HepG2 (cell line): ENCODE data around the gene DNAJB2. TPM values are rescaled to one million over a fixed set of nuclear protein-coding genes. Genes with fewer than 3 reads are reported as not detected.

Experiments used
- BRF2 ChIP-seq: sonication (generic); formaldehyde crosslinking; IDR thresholded peaks from 2 replicates; pipeline ENCODE4 v1.8.1; 2022; ENCODE audit warnings: mild to moderate bottlenecking, missing genetic modification reagents
- CREBL2 ChIP-seq: sonication (generic); formaldehyde crosslinking; IDR thresholded peaks from 2 replicates; pipeline ENCODE4 v1.8.1; 2023; ENCODE audit warnings: missing genetic modification reagents, mild to moderate bottlenecking, borderline replicate concordance
- ETV5 ChIP-seq: IDR thresholded peaks from 2 replicates; pipeline ENCODE4 v1.6.1; 2018; ENCODE audit warnings: missing biosample characterization, missing genetic modification reagents, inconsistent platforms, borderline replicate concordance
- FOXK1 ChIP-seq: sonication (generic); formaldehyde crosslinking; IDR thresholded peaks from 2 replicates; pipeline ENCODE4 v1.4.0; 2020; ENCODE audit warnings: low read depth, missing genetic modification reagents, borderline replicate concordance
- FOXO4 ChIP-seq: sonication (generic); formaldehyde crosslinking; conservative IDR thresholded peaks from 2 replicates; pipeline ENCODE4 v1.8.1; 2023; ENCODE audit warnings: missing genetic modification reagents
- GLMP ChIP-seq: sonication (generic); formaldehyde crosslinking; IDR thresholded peaks from 2 replicates; pipeline ENCODE4 v1.9.0; 2021; ENCODE audit warnings: missing genetic modification reagents, mild to moderate bottlenecking, borderline replicate concordance
- HNF4G ChIP-seq, 2 experiments: sonication (generic) in 1 of 2; formaldehyde crosslinking in 1 of 2; IDR thresholded peaks; 2 replicates each; pipeline versions ENCODE4 v1.4.0 to v1.6.1; 2011 to 2020; ENCODE audit warnings: borderline replicate concordance in 2 of 2, low read depth in 2 of 2, mild to moderate bottlenecking in 2 of 2, low read length in 1 of 2, missing genetic modification reagents in 1 of 2, moderate library complexity in 1 of 2
- HNRNPL ChIP-seq: fragments of 200-400 bp; formaldehyde crosslinking; IDR thresholded peaks from 2 replicates; pipeline ENCODE4 v1.6.1; 2017; ENCODE audit warnings: mild to moderate bottlenecking, low read depth, low read length
- MXD3 ChIP-seq: IDR thresholded peaks from 2 replicates; pipeline ENCODE4 v1.6.1; 2016; ENCODE audit warnings: mild to moderate bottlenecking, missing biosample characterization, missing genetic modification reagents
- PAF1 ChIP-seq: IDR thresholded peaks from 2 replicates; pipeline ENCODE4 v1.6.1; 2016; ENCODE audit warnings: missing genetic modification reagents, missing compliant biosample characterization
- STAT6 ChIP-seq: sonication (generic); formaldehyde crosslinking; IDR thresholded peaks from 2 replicates; pipeline ENCODE4 v1.4.0; 2020; ENCODE audit warnings: missing genetic modification reagents, mild to moderate bottlenecking, borderline replicate concordance
- ZFP82 ChIP-seq: sonication (generic); formaldehyde crosslinking; IDR thresholded peaks from 2 replicates; pipeline ENCODE4 v1.5.1; 2020; ENCODE audit warnings: mild to moderate bottlenecking, missing genetic modification reagents, borderline replicate concordance
- ZFP91 ChIP-seq: sonication (generic); formaldehyde crosslinking; IDR thresholded peaks from 2 replicates; pipeline ENCODE4 v1.9.0; 2022; ENCODE audit warnings: missing genetic modification reagents, mild to moderate bottlenecking, borderline replicate concordance
- ZNF235 ChIP-seq: sonication (generic); formaldehyde crosslinking; IDR thresholded peaks from 2 replicates; pipeline ENCODE4 v1.8.1; 2023; ENCODE audit warnings: mild to moderate bottlenecking, missing genetic modification reagents, borderline replicate concordance
- ZNF451 ChIP-seq: sonication (generic); formaldehyde crosslinking; IDR thresholded peaks from 2 replicates; pipeline ENCODE4 v1.5.0; 2020; ENCODE audit warnings: mild to moderate bottlenecking, missing genetic modification reagents
- ZNF569 ChIP-seq: sonication (generic); formaldehyde crosslinking; IDR thresholded peaks from 2 replicates; pipeline ENCODE4 v1.5.0; 2020; ENCODE audit warnings: mild to moderate bottlenecking, missing genetic modification reagents, moderate library complexity, borderline replicate concordance
- polyA plus RNA-seq, 8 experiments: library from polyadenylated mRNA; depleted of rRNA in 3 of 8; stranded (reverse) in 7 of 8; unstranded in 1 of 8; fragments of >200 nt; fragmentation: Illumina TruSeq in 4 of 8; extraction: Trizol in 4 of 8; gene quantifications; 2 replicates each; pipeline versions ENCODE4 v1.2.1 to v1.2.3, GENCODE V29; 2011 to 2016; ENCODE audit warnings: low read depth in 4 of 8, missing spikeins in 1 of 8, mixed read lengths in 1 of 8; ENCODE audit not compliant: insufficient read depth in 1 of 8
- total RNA-seq, 5 experiments: library from RNA; depleted of rRNA; stranded (reverse); fragments of >200 nt; fragmentation: Illumina TruSeq; extraction: Trizol; gene quantifications; 2 replicates each; pipeline ENCODE4 v1.2.3, GENCODE V29; 2016; ENCODE audit warnings: low read depth in 1 of 5

Gene DNAJB2
- total and polyA plus RNA-seq, 2 of the 13 experiments (the other 11 are each of a cell fraction or from before 2014, with no cell fraction given): 21.3 to 31.1 TPM

GRCh38 chr2:219250049-219250781 is 29.0 kb upstream of the DNAJB2 start (continued):
- no peak for TF ChIP-seq GLMP (CRISPR knock-in tag)
- 0 out of 2 replicates have a peak, but pooled peaks have one; percentile 24 for TF ChIP-seq BRF2 (CRISPR knock-in tag)
- TF ChIP-seq STAT6 (CRISPR knock-in tag): 0 out of 2 replicates have a peak, but pooled peaks have one; percentile 17
- TF ChIP-seq MXD3 (CRISPR knock-in tag): no peak
- peak; percentile 11; the same call in 1 of the 2 replicates for TF ChIP-seq FOXK1
- TF ChIP-seq ZNF235 (CRISPR knock-in tag): no peak
- TF ChIP-seq ETV5 (CRISPR knock-in tag): no peak
- no peak for TF ChIP-seq HNF4G (IDR thresholded peaks at IDR 0.05; ENCODE audit: borderline replicate concordance, low read depth, low read length)
- peak; percentile 42; the same call in 1 of the 2 replicates for TF ChIP-seq HNF4G (CRISPR knock-in tag; IDR thresholded peaks at IDR 0.05; ENCODE audit: borderline replicate concordance, low read depth)
- no peak; the same call in 1 of the 2 replicates for TF ChIP-seq ZFP91 (CRISPR knock-in tag)
- TF ChIP-seq PAF1 (CRISPR knock-in tag): no peak
- TF ChIP-seq ZFP82: no peak
- 0 out of 2 replicates have a peak, but pooled peaks have one; percentile 16 for TF ChIP-seq ZNF451 (CRISPR knock-in tag)
- no peak for TF ChIP-seq FOXO4 (CRISPR knock-in tag)
- no peak for TF ChIP-seq ZNF569 (CRISPR knock-in tag)
- TF ChIP-seq CREBL2 (CRISPR knock-in tag): no peak; the same call in 1 of the 2 replicates
- TF ChIP-seq HNRNPL: peak; percentile 72; the same call in 1 of the 2 replicates
